ENCODE measurements around the gene TGFBRAP1.

Gene TGFBRAP1

GRCh38 chr2:105329561-105330495 is at the start of gene TGFBRAP1:
Gene TGFBRAP1, minus strand, starts transcription at chr2:105329735. Its CDS starts 21,434 bp downstream, at chr2:105308301.
- DNase-seq (ENCODE audit: low spot score), result peak; percentile 57

DNA sequence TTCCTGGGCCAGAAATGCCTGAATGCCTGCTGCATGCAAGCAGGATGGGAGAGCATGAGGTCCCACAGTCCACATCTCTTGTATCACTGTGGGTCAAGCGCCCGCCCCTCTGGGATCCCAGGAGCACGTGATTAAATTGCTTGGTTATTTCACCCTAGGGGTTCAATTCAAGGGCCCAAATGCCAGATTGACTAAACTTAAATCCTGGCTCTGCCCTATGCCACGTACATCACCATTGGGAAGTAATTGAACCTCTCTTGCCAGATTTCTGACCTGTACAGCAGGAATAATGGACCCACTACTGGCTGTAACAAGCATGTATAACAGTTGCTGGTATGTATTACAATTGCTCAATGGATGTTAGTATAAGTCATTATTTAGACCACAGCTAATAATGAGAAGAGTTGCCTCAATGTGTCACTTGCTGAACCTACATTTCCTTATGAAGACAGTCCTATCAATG is 49.4 kb upstream of the TGFBRAP1 start:
- DNase-seq (ENCODE audit: low spot score), result no peak

- DNase-seq (ENCODE audit: low spot score), result no peak
Observed at GRCh38 chr2:105378276-105378840, 48.8 kb upstream of the TGFBRAP1 start.

DNA sequence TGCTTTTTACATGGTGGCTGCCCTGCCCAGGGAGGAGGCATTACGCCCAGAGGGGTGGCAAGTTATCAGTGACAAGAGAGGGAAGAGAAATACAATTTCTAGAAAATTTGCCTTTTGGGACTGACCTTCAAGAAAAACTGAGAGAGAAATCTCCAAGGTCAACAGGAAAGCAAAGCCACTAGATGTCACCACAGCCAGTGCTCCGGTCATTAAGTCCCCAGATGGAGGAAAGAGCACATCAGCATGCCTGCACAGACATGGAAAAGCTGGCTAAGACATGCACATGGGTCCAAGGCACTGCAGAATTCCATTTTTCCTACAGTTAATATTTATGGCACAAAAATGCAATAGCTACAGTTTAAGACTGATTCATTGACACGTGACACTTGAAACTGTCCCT is 48.3 kb upstream of the TGFBRAP1 start:
- DNase-seq (ENCODE audit: low spot score), result no peak

- no peak for DNase-seq (ENCODE audit: low spot score)
Observed at GRCh38 chr2:105376789-105377240, 47.3 kb upstream of the TGFBRAP1 start.

DNA sequence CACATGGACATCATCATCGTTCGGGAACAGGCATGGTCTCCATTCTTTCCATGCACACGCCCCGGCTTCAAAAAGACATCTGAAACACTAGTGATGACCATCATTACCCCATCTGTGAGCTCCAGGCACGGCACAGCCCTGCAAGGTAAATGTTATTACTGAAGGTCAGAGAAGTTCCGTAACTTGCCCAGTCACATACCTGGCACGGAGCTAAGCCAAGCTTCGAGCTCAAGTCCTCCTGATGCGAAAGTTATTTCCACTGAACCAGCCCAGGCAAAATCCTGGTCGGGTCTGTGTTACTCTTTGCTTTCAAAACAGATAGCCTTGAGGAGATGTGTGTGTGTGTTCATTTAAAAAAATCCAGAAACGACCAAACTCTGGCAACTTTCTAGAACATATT is 46.5 kb upstream of the TGFBRAP1 start:
- no peak for DNase-seq (ENCODE audit: low spot score)

DNA sequence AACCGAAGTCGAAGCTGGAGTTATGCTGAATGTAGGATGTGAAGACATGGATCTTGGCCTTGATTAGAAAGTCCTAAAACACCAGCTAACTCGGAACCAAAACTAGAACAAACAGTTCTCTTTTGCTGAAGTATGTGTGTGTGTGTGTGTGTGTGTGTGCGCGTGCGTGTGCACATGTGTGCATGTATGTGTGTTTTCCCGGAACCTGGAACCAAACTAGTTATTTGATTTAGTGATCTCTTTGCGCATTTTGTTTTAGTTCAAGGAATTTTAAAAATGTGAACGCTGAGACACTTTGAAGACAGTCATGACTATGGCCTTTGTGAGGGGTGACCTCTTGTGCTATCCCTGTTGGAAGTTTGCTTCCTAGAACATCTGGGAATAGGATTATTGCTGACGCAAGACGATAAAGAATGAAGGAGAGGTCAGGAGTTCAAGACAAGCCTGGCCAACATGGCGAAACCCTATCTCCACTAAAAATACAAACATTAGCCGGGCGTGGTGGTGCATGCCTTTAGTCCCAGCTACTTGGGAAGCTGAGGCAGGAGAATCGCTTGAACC is 45.5 kb upstream of the TGFBRAP1 start:
- no peak for DNase-seq (ENCODE audit: low spot score)

- DNase-seq (ENCODE audit: low spot score), result no peak
Observed at GRCh38 chr2:105373895-105374401, 44.4 kb upstream of the TGFBRAP1 start.

GRCh38 chr2:105373344-105373781 is 43.8 kb upstream of the TGFBRAP1 start:
- no peak for DNase-seq (ENCODE audit: low spot score)

DNA sequence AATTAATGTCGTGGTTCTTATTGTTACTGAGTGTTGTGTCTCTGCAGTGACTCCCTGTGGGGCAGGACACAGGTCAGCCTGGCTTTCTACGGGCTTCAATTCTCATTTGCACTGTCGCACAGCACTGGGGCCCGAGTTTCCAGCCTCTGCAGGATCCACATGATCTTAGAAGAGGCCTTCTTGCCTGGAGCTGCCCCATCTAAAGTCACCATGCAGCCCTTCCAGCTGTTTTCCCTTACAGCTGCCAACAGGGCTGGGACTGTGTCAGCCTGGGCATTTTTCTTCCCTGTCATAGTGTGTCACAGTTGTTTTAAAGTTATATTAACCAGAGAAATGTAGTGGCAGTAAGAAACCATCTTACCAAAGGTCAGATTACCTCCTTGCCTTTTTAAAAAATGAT is 42.3 kb upstream of the TGFBRAP1 start:
- DNase-seq (ENCODE audit: low spot score), result no peak

DNA sequence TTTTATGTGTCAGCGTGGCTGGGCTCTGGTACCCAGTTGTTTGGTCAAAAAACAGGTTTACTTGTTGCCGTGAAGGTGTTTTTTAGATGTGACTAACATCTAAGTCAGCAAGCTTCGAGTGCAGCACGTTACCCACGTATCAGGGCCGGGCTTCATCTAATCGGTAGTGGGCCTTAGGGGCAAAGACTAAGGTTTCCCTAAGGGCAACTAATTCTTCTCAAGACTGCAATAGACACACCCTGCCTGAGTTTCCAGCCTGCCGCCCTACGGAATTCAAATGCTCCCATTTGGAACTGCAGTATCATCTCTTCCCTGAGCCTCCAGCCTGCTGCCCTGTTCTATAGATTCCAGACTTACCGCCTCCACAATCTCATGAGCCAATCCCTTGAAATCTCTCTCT is 41.6 kb upstream of the TGFBRAP1 start:
- DNase-seq (ENCODE audit: low spot score), result no peak

- peak; percentile 78 for DNase-seq (ENCODE audit: low spot score)
Observed at GRCh38 chr2:105369777-105370690, 40.5 kb upstream of the TGFBRAP1 start.

DNA sequence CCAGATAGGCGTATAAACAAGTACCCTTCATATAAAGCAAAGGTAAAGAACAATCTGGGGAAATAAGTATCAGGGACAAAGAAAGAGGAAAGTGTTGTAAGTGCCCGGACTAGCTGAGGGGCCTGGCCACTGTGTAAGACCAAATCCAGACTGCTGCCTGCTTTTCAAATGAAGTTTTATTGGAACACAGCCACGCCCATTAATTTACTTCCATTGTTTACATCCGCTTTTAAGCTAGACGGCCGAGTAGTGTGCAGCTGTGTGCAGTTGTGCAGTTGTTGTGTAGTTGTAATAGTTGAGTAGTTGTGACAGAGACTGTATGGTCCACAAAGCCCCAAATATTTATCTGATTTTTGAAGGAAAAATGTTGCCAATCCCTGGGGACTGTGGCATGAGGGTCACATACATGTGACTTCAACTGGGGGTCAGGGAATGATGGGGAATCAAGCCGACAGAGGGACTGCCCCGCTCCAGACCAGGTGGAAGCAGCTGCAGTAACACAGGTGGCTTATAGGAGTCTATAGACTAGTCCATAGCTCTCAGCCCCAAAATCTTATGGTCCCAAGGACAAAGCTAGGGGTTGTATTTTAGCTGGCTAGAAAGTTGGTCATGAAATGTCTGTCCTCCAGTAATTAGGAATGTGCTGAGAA is 39.3 kb upstream of the TGFBRAP1 start:
- DNase-seq (ENCODE audit: low spot score), result no peak

- no peak for DNase-seq (ENCODE audit: low spot score)
Observed at GRCh38 chr2:105365206-105365605, 35.7 kb upstream of the TGFBRAP1 start.

GRCh38 chr2:105364436-105365139 is 35.1 kb upstream of the TGFBRAP1 start:
- DNase-seq (ENCODE audit: low spot score), result no peak

DNA sequence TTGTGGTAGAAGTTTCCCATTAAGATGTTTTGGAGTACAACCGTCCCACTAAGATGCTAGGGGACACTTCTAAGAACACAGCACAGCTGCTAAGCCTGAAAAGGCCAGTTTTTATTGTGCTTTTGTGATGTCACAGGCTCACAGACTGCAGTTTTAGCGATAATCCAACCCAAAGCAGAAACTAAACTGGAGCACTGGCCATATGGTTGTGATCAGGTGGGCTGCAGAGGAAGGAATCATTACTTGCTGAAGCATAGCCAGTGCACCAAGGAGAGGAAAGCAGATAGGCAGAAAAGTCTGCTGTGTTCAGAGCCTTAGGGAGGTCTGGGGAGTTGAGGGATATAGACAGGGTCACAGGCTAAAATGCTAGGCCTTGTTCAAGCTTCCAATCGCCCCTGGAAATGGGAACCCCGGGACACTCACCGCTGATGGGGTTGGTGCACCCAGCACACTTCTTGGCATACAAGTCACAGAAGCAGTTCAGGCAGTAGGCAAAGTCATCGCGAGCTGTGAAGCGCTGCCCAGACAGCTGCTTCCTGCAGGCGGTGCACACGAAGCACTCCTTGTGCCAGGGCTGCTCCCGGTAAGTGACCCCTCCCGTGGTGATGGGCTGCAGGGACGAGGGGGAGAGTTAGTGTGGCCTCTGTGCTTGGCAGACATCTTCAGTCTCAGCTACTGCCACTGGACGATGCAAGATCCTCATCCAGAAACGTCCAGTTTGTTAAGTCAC is 33.5 kb upstream of the TGFBRAP1 start:
- DNase-seq (ENCODE audit: low spot score), result no peak

DNA sequence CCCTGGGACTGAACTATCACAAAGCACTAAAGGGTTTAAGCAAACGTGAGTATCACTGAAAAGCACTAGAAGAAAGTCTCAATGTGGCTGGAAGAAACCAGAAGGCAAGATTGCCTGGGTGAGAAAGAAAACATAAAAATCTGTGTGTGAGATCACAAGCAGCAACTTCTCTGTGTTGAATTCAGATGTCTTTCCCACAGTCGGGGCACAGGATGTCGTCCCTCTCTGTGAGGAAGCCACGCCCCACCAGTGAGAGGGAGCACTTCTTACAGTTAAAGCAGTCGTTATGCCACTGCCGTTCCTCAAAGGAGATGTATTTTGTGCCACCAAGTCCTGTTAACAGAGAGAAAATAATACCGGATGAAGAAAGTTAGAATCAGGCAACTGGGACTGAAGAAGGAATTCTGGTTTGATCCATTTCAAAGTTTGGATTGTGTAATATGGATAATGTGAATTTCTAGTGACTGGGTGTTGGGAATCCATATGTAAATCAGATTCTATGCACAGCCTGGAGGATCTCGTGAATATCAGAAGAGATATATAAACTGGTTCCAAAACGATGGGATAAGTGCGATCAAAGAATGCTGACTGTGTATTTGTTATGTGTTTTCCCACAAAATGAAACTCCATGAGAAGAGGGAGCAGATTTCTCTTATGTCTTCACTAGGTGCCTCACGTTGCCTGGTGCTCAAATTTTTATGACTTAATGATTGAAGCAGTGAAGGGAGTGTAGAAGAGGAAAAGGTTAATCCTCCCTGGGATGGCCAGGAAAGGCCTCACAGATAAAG is 31.8 kb upstream of the TGFBRAP1 start:
- no peak for DNase-seq (ENCODE audit: low spot score)

- DNase-seq (ENCODE audit: low spot score), result no peak
Observed at GRCh38 chr2:105358593-105358992, 29.1 kb upstream of the TGFBRAP1 start.

GRCh38 chr2:105357122-105357521 is 27.6 kb upstream of the TGFBRAP1 start:
- no peak for DNase-seq (ENCODE audit: low spot score)
